HG02759 (cell line): ENCODE results near the gene LHB.

ENCODE experiments used
- ATAC-seq: cut with Tn5 transposase; IDR thresholded peaks from one replicate; pipeline ENCODE4 v1.9.1; 2021; ENCODE audit warnings: mild to moderate bottlenecking, moderate library complexity; ENCODE audit not compliant: unreplicated experiment

Gene LHB

DNA sequence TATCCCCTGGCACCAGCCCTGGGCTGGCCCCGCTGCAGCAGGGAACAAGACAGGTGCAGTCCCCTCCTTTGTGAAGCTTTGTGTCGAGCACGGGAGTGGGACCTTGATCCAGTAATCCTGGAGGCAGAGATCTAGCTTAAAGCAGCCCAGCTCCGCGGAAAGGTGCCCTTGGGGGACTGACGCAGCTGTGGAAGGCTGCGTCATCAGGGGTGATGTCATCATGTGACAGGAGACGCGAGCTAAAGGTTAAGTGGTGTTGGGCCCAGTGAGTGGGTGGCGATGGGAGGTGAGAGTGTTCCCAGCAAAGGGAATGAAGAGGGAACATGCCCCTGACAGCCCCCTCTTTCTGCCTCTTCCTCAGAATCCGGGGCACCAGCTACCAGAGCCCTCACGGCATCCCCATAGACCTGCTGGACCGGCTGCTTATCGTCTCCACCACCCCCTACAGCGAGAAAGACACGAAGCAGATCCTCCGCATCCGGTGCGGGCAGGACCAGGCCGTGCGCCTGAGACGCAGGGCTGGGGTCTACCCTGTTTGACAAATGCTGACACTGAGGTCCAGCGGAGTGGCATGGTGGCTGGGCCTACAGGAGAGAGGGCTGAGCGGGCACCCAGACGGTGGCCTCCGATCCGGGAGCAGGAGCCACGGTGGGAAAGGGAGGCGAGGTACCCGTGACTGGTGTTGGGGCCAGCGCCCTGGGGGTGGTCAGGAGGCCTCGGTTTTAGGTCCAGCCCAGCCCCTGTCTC lies 2.6 kb downstream of the LHB start:
- no peak for ATAC-seq

DNA sequence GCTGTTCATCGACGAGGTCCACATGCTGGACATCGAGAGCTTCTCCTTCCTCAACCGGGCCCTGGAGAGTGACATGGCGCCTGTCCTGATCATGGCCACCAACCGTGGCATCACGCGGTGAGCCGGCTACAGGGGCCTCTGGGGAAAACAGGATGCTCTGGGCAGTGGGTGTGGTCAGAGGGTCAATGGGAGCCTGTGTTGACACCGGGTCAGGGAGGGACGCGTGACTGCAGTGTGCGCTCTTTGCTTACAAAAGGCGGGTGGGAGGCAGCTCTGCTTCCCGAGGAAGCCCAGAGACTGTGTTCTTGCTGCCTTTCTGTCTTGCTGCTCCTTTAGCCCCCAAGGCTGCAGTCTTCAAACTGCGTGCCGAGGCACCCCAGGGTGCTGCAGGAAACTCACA lies 5.7 kb downstream of the LHB start:
- no peak for ATAC-seq

DNA sequence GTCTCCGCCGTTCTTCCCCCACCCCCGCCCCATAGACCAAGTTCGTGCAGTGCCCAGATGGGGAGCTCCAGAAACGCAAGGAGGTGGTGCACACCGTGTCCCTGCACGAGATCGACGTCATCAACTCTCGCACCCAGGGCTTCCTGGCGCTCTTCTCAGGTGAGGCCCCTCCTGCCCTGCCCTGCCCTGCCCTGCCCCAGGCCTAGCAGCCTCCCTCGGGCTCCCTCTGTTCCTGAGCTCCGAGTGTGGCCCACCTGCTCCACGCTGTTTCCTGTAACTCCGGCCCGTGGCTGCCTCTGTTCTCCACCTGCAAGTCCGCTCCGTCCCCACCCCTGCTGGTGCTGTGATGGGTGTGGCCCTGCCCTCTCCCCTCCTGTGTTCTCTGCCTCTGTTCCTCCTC lies 6.4 kb downstream of the LHB start:
- ATAC-seq, result no peak

DNA sequence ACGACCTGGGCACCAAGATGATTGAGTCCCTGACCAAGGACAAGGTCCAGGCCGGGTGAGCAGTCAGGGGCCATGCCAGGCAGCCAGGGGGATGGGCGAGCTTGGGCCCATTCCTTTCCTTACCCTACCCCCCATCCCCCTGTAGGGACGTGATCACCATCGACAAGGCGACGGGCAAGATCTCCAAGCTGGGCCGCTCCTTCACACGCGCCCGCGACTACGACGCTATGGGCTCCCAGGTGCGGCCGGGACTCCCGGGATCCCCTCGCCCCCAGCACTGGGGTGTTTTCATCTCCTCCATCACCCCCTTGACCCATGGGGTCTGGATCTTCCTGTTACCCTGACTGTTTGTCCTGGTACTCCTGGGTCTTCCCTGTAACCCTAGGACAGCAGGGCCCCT lies 7.1 kb downstream of the LHB start:
- ATAC-seq, result no peak

DNA sequence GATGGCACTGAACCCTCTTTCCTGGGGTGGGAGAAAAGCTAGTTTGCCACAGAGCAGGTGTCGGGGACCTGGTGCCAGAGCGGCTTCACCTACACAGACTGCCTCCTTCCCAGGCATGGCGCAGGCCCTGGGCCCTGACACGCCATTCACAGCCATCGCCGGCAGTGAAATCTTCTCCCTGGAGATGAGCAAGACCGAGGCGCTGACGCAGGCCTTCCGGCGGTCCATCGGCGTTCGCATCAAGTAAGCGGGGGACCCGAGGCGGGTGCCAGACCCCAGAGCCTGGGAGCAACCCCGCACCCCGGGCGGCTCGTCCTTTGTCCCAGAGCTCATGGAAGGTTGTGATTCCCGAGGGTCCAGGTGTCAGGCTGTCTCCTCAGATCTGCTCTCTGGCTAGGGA lies 10.0 kb downstream of the LHB start:
- no peak for ATAC-seq

DNA sequence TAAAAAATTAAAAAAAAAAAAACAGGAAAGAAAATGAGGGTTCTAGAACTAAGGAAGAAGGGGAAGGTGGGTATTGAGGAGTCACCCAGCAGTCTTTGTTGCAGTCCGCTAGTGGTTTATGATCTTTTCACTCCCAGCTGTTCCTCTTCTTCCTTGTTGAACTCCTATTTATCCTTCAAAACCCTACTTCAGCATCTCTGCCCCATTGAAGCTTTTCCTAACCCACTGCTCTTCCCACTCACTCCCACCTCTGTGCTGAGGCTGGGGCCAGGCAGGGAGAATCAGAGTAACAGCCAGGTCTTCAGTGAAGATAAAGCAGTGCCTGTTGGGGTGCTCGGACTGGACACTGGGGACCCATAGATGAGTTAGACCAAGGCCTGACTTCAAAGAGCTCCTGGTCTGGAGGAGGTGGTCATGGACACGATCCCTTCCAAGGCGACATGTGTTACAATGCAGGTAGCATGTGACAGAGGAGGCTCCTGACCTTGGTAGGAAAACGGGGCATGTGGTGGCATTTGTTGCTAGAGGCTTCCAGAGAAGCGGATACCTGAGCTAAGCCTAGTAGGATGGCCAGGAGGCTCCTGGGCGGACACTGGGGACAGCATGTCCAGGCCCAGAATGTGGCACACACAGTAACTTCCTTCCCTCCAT lies 11.8 kb downstream of the LHB start:
- ATAC-seq, result no peak

DNA sequence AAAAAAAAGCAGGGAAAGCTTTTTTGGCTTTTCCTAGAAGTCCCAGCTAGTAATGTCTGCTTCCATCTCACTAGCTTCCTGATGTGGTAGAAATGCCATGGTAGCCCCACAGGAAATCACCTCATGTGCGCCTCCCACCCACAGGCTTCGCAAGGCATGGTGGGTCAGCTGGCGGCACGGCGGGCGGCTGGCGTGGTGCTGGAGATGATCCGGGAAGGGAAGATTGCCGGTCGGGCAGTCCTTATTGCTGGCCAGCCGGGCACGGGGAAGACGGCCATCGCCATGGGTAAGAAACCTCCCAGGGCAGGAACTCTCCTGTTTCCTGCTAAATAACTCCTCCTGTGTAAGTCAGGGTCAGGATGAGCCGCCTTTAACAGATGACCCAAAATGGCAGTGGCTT lies 12.8 kb downstream of the LHB start:
- no peak for ATAC-seq

DNA sequence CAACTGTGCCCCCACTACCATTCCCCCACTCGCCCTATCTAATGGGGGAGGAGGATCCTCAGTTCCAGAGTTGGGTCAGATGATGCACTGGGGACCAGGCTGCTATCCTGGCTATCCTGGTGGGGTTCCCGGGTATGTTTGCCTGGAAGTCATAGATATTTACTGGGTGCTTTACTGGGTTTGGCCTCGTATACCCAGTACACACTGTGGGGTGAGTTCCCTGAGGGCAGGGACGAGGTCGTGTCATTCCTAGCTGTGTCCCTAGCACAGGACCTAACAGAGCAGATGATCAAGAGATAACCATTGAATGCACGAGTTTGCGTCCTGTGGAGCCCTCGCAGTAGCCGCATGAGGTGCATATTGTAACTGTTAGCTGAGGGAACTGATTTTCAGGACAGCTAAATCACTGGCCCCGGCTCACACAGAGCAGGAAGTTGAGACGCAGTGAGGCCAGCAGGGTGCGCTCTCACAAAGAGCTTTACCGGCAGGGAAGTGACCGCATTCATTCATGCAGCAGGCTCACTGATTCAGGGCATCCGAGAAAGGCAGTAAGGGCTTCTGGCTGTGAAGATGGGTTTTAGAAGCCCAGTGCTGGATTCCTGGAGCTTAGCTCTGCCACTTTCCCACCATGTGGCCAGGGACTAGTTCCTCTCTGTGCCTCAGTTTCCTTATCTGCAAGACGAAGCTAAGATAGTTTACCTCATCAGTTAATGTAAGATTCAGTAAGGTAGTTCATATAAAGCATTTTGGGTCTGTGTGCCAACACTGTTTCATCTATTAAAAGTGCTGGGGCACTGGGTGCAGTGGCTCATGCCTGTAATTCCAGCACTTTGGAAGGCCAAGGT lies 17.2 kb downstream of the LHB start:
- no peak for ATAC-seq

DNA sequence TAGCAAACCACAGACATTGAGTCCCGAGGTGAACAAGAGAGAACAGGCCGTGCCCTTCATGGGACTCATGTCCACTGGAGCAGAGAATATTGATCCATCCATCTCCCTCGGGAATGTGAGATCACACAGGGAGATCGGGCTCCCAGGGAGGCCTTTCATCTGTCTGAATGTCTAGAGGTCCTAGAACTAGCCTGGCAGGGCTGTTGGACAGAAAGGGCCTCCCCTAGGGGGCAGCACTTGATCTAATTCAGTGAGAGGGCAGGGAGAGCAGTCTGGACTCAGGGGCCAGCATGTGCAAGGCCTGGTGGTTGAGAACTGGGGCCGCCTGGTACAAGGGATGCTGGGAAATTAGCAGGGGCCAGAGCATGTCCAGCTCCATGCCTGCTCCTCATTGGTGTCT lies 18.9 kb downstream of the LHB start:
- no peak for ATAC-seq

DNA sequence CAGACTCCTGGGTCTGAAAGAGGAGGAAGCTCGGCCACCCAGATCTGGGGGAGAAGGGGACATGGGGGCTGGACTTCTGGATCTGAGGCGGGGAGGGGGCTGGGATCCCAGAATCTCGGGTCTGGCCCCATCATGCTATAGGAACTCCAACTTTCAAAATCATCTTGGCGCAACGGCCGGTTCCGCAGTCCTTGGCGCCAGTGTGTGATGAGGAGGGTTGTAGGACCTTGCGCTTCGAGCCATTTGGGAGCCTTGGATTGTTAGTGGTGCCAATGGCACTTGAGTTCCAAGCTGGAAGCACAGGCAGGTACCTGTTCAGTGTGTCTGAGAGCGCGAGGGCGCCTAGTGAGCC lies 22.9 kb downstream of the LHB start:
- no peak for ATAC-seq

DNA sequence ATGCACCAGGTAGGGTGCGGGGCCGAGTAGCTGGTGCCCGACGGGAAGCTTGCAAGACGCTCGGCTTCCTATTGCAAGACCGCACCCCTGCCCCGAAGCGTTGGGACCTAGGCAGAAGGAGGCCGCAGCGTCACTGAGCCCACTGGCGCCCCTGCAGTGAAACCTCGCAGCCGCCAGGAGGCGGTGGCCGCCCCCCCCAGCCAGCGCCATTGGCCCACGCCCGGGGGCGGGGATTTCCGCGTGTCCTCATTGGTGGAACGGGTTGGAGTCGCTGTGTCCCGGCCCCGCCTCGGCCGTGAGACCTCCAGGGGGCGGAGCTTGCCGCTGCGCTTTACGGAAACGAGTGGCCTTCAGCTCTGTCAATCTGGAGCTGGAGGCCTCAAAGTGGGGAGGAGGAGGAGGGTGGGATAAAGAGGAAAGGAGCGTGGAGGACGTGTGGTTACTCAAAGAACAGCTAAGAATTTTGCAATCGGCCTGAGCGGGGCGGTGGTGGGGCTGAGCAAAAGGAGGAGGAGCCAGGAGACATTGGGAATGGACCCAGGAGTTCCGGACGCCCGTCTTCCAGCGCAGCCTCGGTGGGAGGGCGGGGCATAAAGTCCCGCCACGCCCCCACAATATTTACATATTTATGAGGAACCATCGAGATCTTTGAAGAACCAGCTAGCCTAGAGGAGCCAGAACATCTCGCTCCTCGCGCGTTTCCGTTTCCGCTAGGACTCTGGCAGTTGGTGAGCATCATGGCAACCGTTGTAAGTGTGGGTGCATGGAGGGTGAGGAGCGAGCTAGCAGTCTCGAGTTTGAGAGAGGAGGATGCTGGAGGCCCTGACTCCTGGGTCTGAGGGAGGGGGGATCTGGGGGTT lies 23.5 kb downstream of the LHB start, which contains the start of the genes GYS1 and RUVBL2:
Gene GYS1 (minus strand): TSS at position 135 of the 860 bp plus-strand sequence. CDS start 197 bp downstream, outside the sequence.
Gene RUVBL2 (plus strand): TSS at position 713 of the 860 bp plus-strand sequence. CDS start 25 bp downstream, at position 738.
- ATAC-seq, result peak; percentile 89

DNA sequence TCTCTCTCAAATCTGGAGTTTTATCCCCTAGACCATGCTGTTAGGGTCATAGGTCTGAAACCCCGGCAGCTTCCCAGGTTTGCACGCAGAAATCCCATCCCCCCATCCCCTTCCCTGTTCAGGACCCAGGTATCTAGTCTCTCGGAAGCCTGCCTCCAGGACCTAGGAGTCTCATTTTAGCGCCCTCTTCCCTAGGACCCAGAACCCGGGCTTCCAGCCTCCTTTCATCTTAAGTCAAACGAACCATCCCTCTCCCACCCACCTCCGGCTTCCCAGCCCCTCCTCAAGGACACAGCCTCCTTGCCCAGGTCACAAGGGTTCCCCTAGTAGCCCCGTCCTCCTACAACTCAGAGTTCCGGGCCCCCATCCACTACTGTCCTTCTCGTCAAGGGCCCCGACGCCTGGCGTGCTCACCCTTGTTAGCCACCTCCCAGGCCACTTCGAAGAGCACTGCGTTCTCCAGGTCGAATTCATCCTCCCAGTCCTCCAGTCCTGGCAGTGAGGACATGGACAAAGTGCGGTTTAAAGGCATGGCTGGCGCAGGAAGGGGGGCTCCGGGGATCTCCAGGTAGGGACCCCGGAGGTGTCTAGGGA lies 24.2 kb downstream of the LHB start:
- ATAC-seq, result no peak

DNA sequence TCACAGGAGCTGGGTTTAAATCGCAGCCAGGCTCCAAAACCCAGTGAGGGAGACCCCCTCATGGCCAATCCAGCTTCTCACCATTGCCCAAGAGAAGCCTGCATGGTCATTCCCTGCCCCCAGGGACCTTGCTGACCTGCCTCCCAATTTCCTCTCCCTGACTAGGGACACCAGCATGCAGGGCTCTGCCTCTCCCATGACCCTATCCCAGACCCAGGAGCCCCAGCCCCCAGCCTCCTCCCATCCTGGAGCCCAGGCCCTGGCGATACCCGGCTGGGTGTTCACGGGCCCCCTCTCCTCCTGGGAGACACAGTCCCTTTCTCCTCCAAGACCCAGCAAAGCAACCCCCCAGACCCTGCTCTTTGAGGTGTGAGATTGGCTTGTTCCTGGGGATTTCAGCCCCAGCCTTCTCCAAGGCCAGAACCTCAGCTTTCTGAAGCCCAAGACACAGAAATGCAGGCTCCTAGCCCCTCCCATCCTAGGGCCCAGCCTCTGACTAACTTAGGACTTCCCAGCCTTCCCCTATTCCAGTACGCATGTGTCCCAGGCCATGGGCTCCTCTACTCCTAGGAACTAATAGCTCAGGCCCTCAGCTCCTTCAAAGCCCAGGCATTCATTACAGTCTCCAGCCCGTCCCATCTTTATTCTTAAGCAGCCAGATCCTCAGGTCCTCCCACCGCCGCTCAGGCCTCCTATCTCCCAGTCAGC lies 24.9 kb downstream of the LHB start:
- no peak for ATAC-seq

DNA sequence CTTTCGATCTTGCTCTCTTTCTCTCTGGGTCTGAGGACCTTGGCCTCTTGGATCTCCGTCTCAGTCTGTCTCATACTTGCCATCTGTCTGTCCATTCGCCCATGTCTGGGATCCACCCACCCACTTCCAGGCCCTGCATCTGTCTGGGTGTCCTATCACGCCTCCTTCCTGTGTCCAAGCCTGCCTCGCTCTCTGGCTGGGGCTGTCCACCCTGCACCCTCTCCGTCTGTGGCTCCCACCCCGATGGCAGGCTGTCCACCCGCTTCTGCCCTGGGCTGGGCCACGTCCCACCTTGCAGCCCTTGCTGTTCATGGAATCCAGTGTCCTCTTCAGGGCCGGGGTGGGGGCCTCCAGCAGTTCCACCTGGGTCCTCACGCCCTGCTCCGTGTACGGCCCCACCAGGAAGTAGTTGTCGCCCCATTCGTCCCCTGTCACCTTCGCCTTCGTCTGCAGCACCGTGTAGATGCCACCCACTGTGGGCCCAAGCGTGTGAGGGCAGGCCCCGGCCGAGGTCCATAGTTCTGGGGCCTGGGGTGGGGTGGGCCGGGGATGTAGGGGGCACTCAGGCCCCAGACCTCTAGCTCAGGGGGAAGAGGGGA lies 25.8 kb downstream of the LHB start:
- ATAC-seq, result no peak

DNA sequence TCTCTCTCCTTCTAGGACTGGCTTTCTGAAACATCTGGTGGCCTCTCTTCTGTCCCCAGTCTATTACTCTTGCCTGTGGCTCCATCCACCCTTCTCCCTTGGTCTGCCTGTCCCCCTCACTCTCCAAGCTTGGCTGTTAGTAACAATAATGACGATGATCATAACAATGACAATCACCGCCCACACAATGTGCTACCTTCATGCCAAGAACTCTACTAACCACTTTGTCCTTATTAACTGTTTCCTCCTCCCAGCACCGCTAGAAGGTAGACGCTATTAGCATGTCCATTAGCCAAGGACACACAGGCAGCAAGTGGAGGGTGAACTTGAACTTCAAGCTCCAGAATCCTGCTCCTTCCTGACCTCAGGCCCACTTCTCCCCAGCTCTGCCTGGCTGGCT lies 26.5 kb downstream of the LHB start:
- no peak for ATAC-seq

DNA sequence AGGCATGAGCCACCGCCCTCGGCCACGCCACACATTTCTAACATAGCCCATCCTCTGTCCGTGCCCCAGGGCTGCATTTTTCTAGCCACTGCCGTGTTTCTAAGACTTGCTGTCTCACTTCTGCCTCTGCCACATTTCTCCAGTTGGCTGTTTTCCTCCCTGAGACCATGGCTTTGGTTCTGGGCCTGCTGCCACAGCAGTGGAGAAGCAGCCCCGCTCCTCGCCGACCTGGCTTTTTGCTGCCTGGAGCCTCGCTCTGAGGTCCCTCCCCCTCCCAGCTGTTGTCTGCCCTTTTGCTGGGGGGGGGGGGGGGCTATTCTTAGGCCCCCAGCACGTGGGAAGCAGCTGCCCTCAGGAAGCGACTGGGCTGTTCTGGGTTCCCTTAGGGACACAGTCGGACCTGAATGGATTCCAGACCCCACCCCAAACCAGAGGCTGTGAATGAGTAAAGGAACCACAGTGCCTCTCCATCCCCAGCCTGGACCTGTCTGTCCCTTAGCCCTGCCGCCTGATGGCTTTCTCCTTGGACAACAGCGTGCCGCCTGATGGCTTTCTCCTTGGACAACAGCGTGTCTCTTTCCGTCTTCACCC lies 27.1 kb downstream of the LHB start:
- ATAC-seq, result no peak

DNA sequence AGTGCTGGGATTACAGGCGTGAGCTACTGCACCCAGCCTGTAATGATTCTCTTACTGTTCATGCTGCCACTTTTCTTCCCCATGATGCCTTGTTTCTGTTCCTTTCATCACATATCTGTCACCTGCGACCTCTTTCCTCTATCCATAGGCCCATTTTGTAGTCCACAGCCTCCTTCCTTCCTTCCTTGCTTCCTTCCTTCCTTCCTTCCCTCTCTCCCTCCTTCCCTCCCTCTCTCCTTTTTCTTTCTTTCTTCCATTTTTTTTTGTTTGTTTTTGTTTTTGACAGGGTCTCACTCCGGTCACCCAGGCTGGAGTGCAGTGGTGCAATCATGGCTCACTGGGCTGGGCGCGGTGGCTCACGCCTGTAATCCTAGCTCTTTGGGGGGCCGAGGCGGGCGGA lies 28.0 kb downstream of the LHB start:
- no peak for ATAC-seq

DNA sequence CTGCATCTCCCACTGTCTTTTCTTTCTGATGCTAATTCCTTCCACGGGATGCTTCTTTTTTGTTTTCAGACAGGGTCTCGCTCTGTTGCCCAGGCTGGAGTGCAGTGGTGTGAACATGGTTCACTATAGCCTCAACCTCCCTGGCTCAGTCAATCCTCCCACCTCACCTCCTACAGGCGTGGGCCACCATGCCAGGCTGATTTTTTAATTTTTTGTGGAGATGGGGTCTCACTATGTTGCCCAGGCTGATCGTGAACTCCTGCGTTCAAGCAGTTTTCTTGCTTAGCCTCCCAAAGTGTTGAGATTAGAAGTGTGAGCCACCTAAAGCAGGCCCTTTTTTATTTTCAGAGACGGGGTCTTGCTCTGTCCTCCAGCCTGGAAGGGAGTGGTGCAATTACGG lies 28.6 kb downstream of the LHB start:
- ATAC-seq, result no peak

DNA sequence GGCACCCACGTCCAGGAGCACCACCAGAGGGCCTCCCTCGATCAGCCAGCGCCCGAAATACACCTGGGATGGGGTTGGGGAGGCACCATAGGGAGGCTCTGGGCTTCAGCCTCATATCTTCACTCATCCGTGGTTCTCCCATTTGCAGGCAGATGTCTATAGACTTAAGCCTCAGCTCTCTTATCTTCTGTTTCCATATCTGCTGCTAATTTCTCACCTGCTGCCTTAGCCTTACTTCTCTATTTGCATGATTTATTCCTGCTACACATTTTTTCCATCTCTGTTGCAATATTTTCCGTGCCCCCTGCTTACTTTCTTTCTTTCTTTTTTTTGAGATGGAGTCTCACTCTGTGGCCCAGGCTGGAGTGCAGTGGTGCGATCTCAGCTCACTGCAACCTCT lies 29.6 kb downstream of the LHB start:
- no peak for ATAC-seq
